Sigmoid colon (tissue), 7 donors: Measurements from ENCODE around the gene CUEDC2. TPM values are rescaled to one million over a fixed set of nuclear protein-coding genes. Genes with fewer than 3 reads are reported as not detected.

ENCODE experiments used
- DNase-seq: peaks from one replicate; pipeline ENCODE4 v3.0.0-alpha.2; 2019
- H3K27ac ChIP-seq, 4 donors: fragments of 200-600 bp; sonication (generic); one replicate each; pipeline ENCODE4 v1.5.1; 2016 to 2019; ENCODE audit warnings: mild to moderate bottlenecking in 1 of 4
- H3K27me3 ChIP-seq, 3 donors: fragments of 200-600 bp; sonication (generic); one replicate each; pipeline ENCODE4 v1.5.1; 2019; ENCODE audit warnings: mild to moderate bottlenecking in 1 of 3
- H3K36me3 ChIP-seq, 4 donors: fragments of 200-600 bp; sonication (generic); one replicate each; pipeline ENCODE4 v1.5.1; 2016 to 2019
- H3K4me1 ChIP-seq, 4 donors: fragments of 200-600 bp; sonication (generic); one replicate each; pipeline ENCODE4 v1.5.1; 2017 to 2019
- H3K4me3 ChIP-seq, 4 donors: fragments of 200-600 bp; sonication (generic); one replicate each; pipeline ENCODE4 v1.5.1; 2017 to 2019; ENCODE audit warnings: mild to moderate bottlenecking in 2 of 4, moderate library complexity in 1 of 4
- H3K9me3 ChIP-seq, 4 donors: fragments of 200-600 bp in 3 of 4; sonication (generic) in 3 of 4; one replicate each; pipeline versions ENCODE4 v1.5.1 to v1.6.1; 2013 to 2019
- CTCF ChIP-seq, 4 experiments: fragments of 450-650 bp in 3 of 4; fragments of 200-600 bp in 1 of 4; IDR thresholded peaks; one replicate each; pipeline ENCODE4 v1.5.1; 2016 to 2019; ENCODE audit warnings: antibody characterized with exemption in 4 of 4, mild to moderate bottlenecking in 3 of 4, moderate library complexity in 2 of 4
- EP300 ChIP-seq, 4 donors: sonication (generic); formaldehyde crosslinking; IDR thresholded peaks; one replicate each; pipeline ENCODE4 v1.6.1; 2017; ENCODE audit warnings: antibody characterized with exemption in 4 of 4
- POLR2A ChIP-seq, 2 donors: fragments of 450-650 bp; IDR thresholded peaks; one replicate each; pipeline ENCODE4 v1.6.1; 2016; ENCODE audit warnings: antibody characterized with exemption in 2 of 2, mild to moderate bottlenecking in 2 of 2, moderate library complexity in 2 of 2
- POLR2AphosphoS5 ChIP-seq, 4 donors: sonication (generic); formaldehyde crosslinking; IDR thresholded peaks; one replicate each; pipeline ENCODE4 v1.6.1; 2017; ENCODE audit warnings: antibody characterized with exemption in 4 of 4
- WGBS, 2 donors: extraction: QIAGEN DNeasy Blood & Tissue Kit; methylation state at CpG; one replicate each; pipeline ENCODE4 v1.1.7; 2013; 5-methylcytosine and 5-hydroxymethylcytosine counted together
- intact Hi-C: fragments of 100-400 bp; cut with DNase I; formaldehyde crosslinking; loops from one replicate; pipeline ENCODE4 v1.15.1; 2023
- polyA plus RNA-seq, 3 donors: library from polyadenylated mRNA; stranded (reverse); fragments of 200-250 nt; gene quantifications; one replicate each; pipeline ENCODE4 v1.2.3, GENCODE V29; 2013
- total RNA-seq, 4 donors: library from RNA; depleted of rRNA; stranded (reverse); fragments of >200 nt; gene quantifications; one replicate each; pipeline ENCODE4 v1.1.0, GENCODE V29; 2016
- donor health status: healthy with polysubstance abuse.
- donor health status: Bipolar disorder and iron deficiency.
- donor health status: healthy.

The CUEDC2 gene
- total and polyA plus RNA-seq, 7 donors, result 30.0 to 93.5 (median 65.2) TPM

GRCh38 chr10:102467971-102468438 is 35.6 kb upstream of the CUEDC2 start:
- TF ChIP-seq POLR2AphosphoS5 (IDR thresholded peaks at IDR 0.05) (no peak), CTCF (IDR thresholded peaks at IDR 0.05) (no peak), POLR2A (IDR thresholded peaks at IDR 0.05) (no peak), EP300 (IDR thresholded peaks at IDR 0.05) (no peak)
- intact Hi-C loops, result no loop called here
- 9 to 54% methylated on average over 6 of the region's 6 CpGs for WGBS, 2 donors
- Histone ChIP-seq H3K36me3 (peaks cover 0 to 5% (median 0%) of the 10 kb centered on the region in 4 donors), H3K4me1 (no peaks in the 10 kb centered on the region), H3K27ac (no peak overlapping the region), H3K27me3 (no peaks in the 10 kb centered on the region), H3K4me3 (no peak overlapping the region), H3K9me3 (no peaks in the 10 kb centered on the region)
- DNase-seq, result no peak

DNA sequence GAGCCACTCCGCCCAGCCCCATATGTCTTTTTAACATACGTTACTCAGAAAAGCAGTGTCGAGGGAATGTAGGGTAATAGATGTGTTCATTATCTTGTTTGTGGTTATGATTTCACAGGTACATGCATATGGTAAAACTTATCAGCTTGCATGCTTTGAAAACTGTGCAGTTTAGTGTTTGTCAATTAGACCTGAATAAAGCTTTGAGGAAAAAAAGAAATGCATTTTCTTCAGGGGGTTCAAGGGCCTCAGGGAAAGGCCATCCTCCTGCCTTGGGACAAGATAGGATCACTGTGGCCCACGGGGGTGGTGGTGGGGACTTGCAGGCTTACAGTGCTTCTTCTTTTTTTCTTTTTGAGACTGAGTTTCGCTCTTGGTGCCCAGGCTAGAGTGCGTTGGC is 34.9 kb upstream of the CUEDC2 start:
- 84 to 85% methylated on average over 6 of the region's 6 CpGs for WGBS, 2 donors

GRCh38 chr10:102465466-102465865 is 33.1 kb upstream of the CUEDC2 start:
- TF ChIP-seq POLR2AphosphoS5 (IDR thresholded peaks at IDR 0.05) (no peak), EP300 (IDR thresholded peaks at IDR 0.05) (no peak), POLR2A (IDR thresholded peaks at IDR 0.05) (no peak), CTCF (IDR thresholded peaks at IDR 0.05) (no peak)
- no peak overlapping the region for H3K4me3 ChIP-seq
- no peaks in the 10 kb centered on the region for H3K9me3 ChIP-seq
- peaks cover 0 to 22% (median 12%) of the 10 kb centered on the region in 4 donors for H3K4me1 ChIP-seq
- WGBS, 2 donors, result 49 to 74% methylated on average over 3 of the region's 3 CpGs
- no peaks in the 10 kb centered on the region for H3K36me3 ChIP-seq
- H3K27me3 ChIP-seq, result no peaks in the 10 kb centered on the region
- intact Hi-C loops, result no loop called here
- no peak overlapping the region for H3K27ac ChIP-seq
- no peak for DNase-seq

More for the DNA sequence above, 34.9 kb upstream of the CUEDC2 start:
- DNase-seq, result no peak
- H3K27ac ChIP-seq, result no peak overlapping the region
- no peaks in the 10 kb centered on the region for H3K9me3 ChIP-seq
- H3K27me3 ChIP-seq, result no peaks in the 10 kb centered on the region
- no peak for TF ChIP-seq POLR2A (IDR thresholded peaks at IDR 0.05)
- no peak for TF ChIP-seq POLR2AphosphoS5 (IDR thresholded peaks at IDR 0.05)
- no peak for TF ChIP-seq EP300 (IDR thresholded peaks at IDR 0.05)
- no peak for TF ChIP-seq CTCF (IDR thresholded peaks at IDR 0.05)
- intact Hi-C loops, result no loop called here
- H3K4me3 ChIP-seq, result no peak overlapping the region
- peaks cover 0 to 6% (median 0%) of the 10 kb centered on the region in 4 donors for H3K4me1 ChIP-seq
- H3K36me3 ChIP-seq, result peaks cover 0 to 5% (median 0%) of the 10 kb centered on the region in 4 donors

- WGBS, 2 donors, result 69 to 84% methylated on average over 10 of the region's 10 CpGs
- intact Hi-C loops, result no loop called here
- H3K36me3 ChIP-seq, result no peaks in the 10 kb centered on the region
- peaks cover 0 to 22% (median 12%) of the 10 kb centered on the region in 4 donors for H3K4me1 ChIP-seq
- H3K27me3 ChIP-seq, result no peaks in the 10 kb centered on the region
- H3K27ac ChIP-seq, result no peak overlapping the region
- no peak overlapping the region for H3K4me3 ChIP-seq
- DNase-seq, result no peak
- TF ChIP-seq EP300 (IDR thresholded peaks at IDR 0.05), result no peak
- TF ChIP-seq POLR2A (IDR thresholded peaks at IDR 0.05), result no peak
- TF ChIP-seq POLR2AphosphoS5 (IDR thresholded peaks at IDR 0.05), result no peak
- no peak for TF ChIP-seq CTCF (IDR thresholded peaks at IDR 0.05)
- no peaks in the 10 kb centered on the region for H3K9me3 ChIP-seq
Measured at GRCh38 chr10:102463983-102464382, 31.6 kb upstream of the CUEDC2 start.

DNA sequence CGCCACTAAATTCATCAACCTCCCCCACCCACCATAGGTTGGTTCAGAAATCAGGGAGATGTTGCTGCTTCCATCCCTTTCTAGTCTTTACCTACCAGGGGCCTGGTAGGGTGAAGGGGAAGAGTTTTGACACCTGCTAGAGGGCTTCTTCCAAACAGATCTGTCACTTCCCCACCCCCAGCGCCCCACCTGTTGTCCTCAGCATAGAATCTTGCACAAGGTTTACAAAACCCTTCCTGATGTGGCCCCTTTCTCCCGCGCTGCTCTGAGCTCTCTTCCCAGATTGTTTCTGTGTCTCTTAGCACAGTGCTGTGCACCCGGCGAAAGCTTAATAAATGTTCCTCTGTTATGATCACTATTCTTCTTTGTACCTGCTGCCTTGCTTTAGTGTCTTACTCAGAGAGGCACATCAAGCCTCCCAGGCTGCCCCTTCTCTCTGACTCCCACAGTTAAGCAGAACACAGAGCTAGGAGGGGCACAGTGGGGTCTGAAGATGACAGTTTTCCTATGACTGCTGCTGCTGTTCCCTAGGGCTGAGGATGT is 30.2 kb upstream of the CUEDC2 start:
- Histone ChIP-seq H3K36me3 (no peaks in the 10 kb centered on the region), H3K27ac (no peak overlapping the region), H3K9me3 (no peaks in the 10 kb centered on the region), H3K4me1 (peaks cover 0 to 22% (median 12%) of the 10 kb centered on the region in 4 donors), H3K4me3 (no peak overlapping the region), H3K27me3 (no peaks in the 10 kb centered on the region)
- no peak for TF ChIP-seq CTCF (IDR thresholded peaks at IDR 0.05)
- TF ChIP-seq POLR2AphosphoS5 (IDR thresholded peaks at IDR 0.05), result no peak
- no peak for TF ChIP-seq POLR2A (IDR thresholded peaks at IDR 0.05)
- TF ChIP-seq EP300 (IDR thresholded peaks at IDR 0.05), result no peak
- intact Hi-C loops, result no loop called here
- WGBS, 2 donors, result 66 to 71% methylated on average over 6 of the region's 6 CpGs
- no peak for DNase-seq
